Measurements from ENCODE around the gene MTERF4.

Gene MTERF4

GRCh38 chr2:241139531-241140444 lies 37.7 kb upstream of the MTERF4 start:
- no peaks in the 10 kb centered on the region for H3K4me1 Mint-ChIP-seq (ENCODE audit: low read depth)
- H3K9me3 Mint-ChIP-seq = no peaks in the 10 kb centered on the region
- no peak overlapping the region for H3K27ac Mint-ChIP-seq
- no peak for DNase-seq (ENCODE audit: low spot score)
- no peak overlapping the region for H3K4me3 Mint-ChIP-seq
- peaks cover 7% of the 10 kb centered on the region for H3K36me3 Mint-ChIP-seq (ENCODE audit: low read depth)
- no peaks in the 10 kb centered on the region for H3K27me3 Mint-ChIP-seq (ENCODE audit: low read depth)

DNA sequence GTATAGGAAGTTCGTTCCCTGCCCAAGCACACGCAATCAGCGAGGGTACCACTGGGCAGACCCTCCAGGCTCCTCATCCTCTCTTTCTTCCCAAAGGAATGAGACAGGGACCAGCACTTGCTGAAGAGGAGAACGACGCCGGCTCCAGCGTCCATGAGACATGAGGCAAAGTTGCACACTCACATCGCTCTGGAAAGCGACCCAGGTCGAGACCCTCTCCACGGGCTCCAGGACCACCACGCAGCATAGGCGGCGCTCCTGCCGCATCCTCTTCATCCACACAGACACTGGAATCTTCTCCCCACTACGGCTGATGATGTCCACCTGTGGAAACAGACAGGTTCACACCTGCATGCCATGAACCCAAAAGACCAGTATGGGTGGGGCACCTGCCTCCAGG lies 36.4 kb upstream of the MTERF4 start:
- H3K27me3 Mint-ChIP-seq (ENCODE audit: low read depth) = no peaks in the 10 kb centered on the region
- no peak overlapping the region for H3K4me3 Mint-ChIP-seq
- peaks cover 7% of the 10 kb centered on the region for H3K36me3 Mint-ChIP-seq (ENCODE audit: low read depth)
- no peaks in the 10 kb centered on the region for H3K9me3 Mint-ChIP-seq
- H3K4me1 Mint-ChIP-seq (ENCODE audit: low read depth) = no peaks in the 10 kb centered on the region
- no peak for DNase-seq (ENCODE audit: low spot score)
- no peak overlapping the region for H3K27ac Mint-ChIP-seq

GRCh38 chr2:241137276-241138190 lies 35.4 kb upstream of the MTERF4 start:
- peaks cover 15% of the 10 kb centered on the region for H3K36me3 Mint-ChIP-seq (ENCODE audit: low read depth)
- H3K27ac Mint-ChIP-seq = no peak overlapping the region
- H3K27me3 Mint-ChIP-seq (ENCODE audit: low read depth) = no peaks in the 10 kb centered on the region
- no peaks in the 10 kb centered on the region for H3K4me1 Mint-ChIP-seq (ENCODE audit: low read depth)
- H3K4me3 Mint-ChIP-seq = no peak overlapping the region
- DNase-seq (ENCODE audit: low spot score) = no peak
- H3K9me3 Mint-ChIP-seq = no peaks in the 10 kb centered on the region

GRCh38 chr2:241136661-241137260 lies 34.7 kb upstream of the MTERF4 start:
- Mint-ChIP-seq H3K9me3 (no peaks in the 10 kb centered on the region), H3K4me3 (no peak overlapping the region), H3K36me3 (ENCODE audit: low read depth) (peaks cover 12% of the 10 kb centered on the region), H3K27ac (no peak overlapping the region), H3K27me3 (ENCODE audit: low read depth) (no peaks in the 10 kb centered on the region), H3K4me1 (ENCODE audit: low read depth) (no peaks in the 10 kb centered on the region)
- DNase-seq (ENCODE audit: low spot score) = no peak

GRCh38 chr2:241136191-241136590 lies 34.1 kb upstream of the MTERF4 start:
- Mint-ChIP-seq H3K4me3 (no peak overlapping the region), H3K27me3 (ENCODE audit: low read depth) (no peaks in the 10 kb centered on the region), H3K36me3 (ENCODE audit: low read depth) (peaks cover 12% of the 10 kb centered on the region), H3K9me3 (no peaks in the 10 kb centered on the region), H3K27ac (no peak overlapping the region), H3K4me1 (ENCODE audit: low read depth) (no peaks in the 10 kb centered on the region)
- DNase-seq (ENCODE audit: low spot score) = no peak

GRCh38 chr2:241135737-241136136 lies 33.6 kb upstream of the MTERF4 start:
- Mint-ChIP-seq H3K4me3 (no peak overlapping the region), H3K36me3 (ENCODE audit: low read depth) (peaks cover 13% of the 10 kb centered on the region), H3K27ac (no peak overlapping the region), H3K9me3 (no peaks in the 10 kb centered on the region), H3K4me1 (ENCODE audit: low read depth) (no peaks in the 10 kb centered on the region), H3K27me3 (ENCODE audit: low read depth) (no peaks in the 10 kb centered on the region)
- no peak for DNase-seq (ENCODE audit: low spot score)

DNA sequence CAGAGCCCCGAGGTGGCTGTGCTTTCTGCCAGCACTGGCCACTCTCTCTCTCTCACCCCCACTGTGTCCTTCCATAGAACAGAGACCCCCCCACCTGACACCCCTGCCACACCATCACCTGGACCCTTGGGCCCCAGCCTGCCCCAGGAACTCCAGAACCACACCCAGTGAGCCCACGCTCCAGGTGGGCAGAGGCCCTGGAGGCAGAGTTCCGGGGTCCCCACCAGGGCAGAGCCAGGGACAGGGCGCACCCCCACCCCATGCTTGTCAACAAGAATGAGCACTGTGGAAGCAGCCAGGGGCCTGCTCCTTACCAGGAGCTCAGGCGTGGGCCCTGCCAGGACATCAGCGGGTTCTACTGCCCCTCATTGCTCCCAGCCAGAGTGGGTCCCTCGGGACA lies 32.6 kb upstream of the MTERF4 start:
- DNase-seq (ENCODE audit: low spot score) = no peak
- Mint-ChIP-seq H3K4me3 (no peak overlapping the region), H3K36me3 (ENCODE audit: low read depth) (peaks cover 17% of the 10 kb centered on the region)

GRCh38 chr2:241133436-241133820 lies 31.3 kb upstream of the MTERF4 start:
- DNase-seq (ENCODE audit: low spot score) = no peak
- Mint-ChIP-seq H3K36me3 (ENCODE audit: low read depth) (peaks cover 19% of the 10 kb centered on the region), H3K27ac (no peak overlapping the region)

More for the DNA sequence above, 32.6 kb upstream of the MTERF4 start:
- Mint-ChIP-seq H3K27ac (no peak overlapping the region), H3K9me3 (no peaks in the 10 kb centered on the region), H3K4me1 (ENCODE audit: low read depth) (no peaks in the 10 kb centered on the region), H3K27me3 (ENCODE audit: low read depth) (no peaks in the 10 kb centered on the region)

DNA sequence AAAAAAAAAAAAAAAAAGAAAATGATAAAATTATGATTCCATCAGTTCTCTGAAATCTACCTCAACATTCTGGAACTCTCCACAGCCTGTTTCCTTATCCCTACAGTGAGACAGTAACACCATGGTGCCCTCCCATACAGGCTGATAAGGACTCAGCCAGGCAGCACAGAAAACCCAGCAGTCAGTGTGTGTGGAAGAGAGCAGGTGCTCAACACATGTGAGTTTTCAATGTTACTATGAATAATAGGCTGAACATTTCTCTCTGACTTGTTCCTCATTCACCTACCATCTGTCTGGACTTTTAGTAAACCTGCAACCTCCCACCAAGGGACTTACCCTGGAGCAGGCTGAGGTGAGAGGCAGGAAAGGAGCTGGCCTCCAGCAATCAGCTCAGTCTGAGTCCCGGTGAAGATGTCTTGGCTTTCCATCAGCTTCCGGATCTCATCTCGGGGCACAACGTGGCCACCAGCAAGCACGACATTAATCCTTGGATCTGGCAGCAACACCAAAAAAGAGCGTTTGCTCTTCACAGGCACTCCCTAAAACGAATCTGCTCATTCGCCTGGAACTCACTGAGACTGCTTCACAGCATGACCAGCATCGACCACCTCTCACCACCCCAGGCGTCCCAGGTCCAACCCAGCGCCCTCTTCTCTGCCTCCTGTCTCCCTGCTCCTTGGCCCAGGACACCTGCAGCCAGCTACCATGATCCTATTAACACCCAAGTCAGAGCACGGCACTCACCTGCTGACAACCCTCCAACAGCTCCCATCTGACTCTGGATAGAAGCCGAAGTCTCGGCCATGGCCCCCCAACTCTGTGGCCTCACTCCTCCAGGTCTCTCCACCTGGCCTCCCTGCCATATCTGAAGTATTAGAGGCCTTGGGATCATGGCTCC lies 30.7 kb upstream of the MTERF4 start:
- DNase-seq (ENCODE audit: low spot score) = no peak
- Mint-ChIP-seq H3K9me3 (no peaks in the 10 kb centered on the region), H3K4me3 (no peak overlapping the region), H3K27ac (no peak overlapping the region), H3K27me3 (ENCODE audit: low read depth) (no peaks in the 10 kb centered on the region), H3K36me3 (ENCODE audit: low read depth) (peaks cover 19% of the 10 kb centered on the region), H3K4me1 (ENCODE audit: low read depth) (peaks cover 5% of the 10 kb centered on the region)

More at GRCh38 chr2:241133436-241133820, 31.3 kb upstream of the MTERF4 start:
- no peaks in the 10 kb centered on the region for H3K4me1 Mint-ChIP-seq (ENCODE audit: low read depth)
- no peaks in the 10 kb centered on the region for H3K9me3 Mint-ChIP-seq
- no peak overlapping the region for H3K4me3 Mint-ChIP-seq
- no peaks in the 10 kb centered on the region for H3K27me3 Mint-ChIP-seq (ENCODE audit: low read depth)

DNA sequence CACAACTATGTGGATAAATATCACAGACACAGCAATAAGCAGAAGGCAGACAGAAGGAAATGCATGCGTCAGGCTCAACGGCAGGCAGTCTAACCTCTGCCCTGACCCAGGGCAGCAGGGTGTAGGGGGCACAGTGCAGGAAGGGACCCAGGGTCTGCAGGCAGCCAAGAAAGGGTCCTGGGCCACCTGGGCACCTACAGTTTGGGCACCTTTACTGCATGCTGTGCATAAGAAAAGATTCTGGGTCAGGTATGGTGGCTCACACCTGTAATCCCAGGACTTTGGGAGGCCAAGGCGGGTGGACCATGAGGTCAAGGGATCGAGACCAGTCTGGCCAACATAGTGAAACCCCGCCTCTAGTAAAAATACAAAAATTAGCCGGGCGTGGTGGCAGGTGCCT lies 29.4 kb upstream of the MTERF4 start:
- H3K27ac Mint-ChIP-seq = no peak overlapping the region

GRCh38 chr2:241130316-241130715 lies 28.2 kb upstream of the MTERF4 start:
- no peaks in the 10 kb centered on the region for H3K27me3 Mint-ChIP-seq (ENCODE audit: low read depth)
- H3K27ac Mint-ChIP-seq = no peak overlapping the region
- H3K4me3 Mint-ChIP-seq = no peak overlapping the region
- H3K36me3 Mint-ChIP-seq (ENCODE audit: low read depth) = peaks cover 18% of the 10 kb centered on the region
- no peaks in the 10 kb centered on the region for H3K9me3 Mint-ChIP-seq
- H3K4me1 Mint-ChIP-seq (ENCODE audit: low read depth) = peaks cover 11% of the 10 kb centered on the region
- no peak for DNase-seq (ENCODE audit: low spot score)

More for the DNA sequence above, 29.4 kb upstream of the MTERF4 start:
- Mint-ChIP-seq H3K4me1 (ENCODE audit: low read depth) (peaks cover 11% of the 10 kb centered on the region), H3K9me3 (no peaks in the 10 kb centered on the region), H3K27me3 (ENCODE audit: low read depth) (no peaks in the 10 kb centered on the region), H3K36me3 (ENCODE audit: low read depth) (peaks cover 18% of the 10 kb centered on the region), H3K4me3 (no peak overlapping the region)
- no peak for DNase-seq (ENCODE audit: low spot score)

GRCh38 chr2:241129086-241129871 lies 27.2 kb upstream of the MTERF4 start:
- Mint-ChIP-seq H3K4me1 (ENCODE audit: low read depth) (peaks cover 11% of the 10 kb centered on the region), H3K36me3 (ENCODE audit: low read depth) (peaks cover 18% of the 10 kb centered on the region), H3K9me3 (no peaks in the 10 kb centered on the region), H3K27ac (no peak overlapping the region), H3K27me3 (ENCODE audit: low read depth) (no peaks in the 10 kb centered on the region), H3K4me3 (no peak overlapping the region)
- no peak for DNase-seq (ENCODE audit: low spot score)

Data from T-helper 2 cell treated with Interferon-gamma antibody and Interleukin-4, amounts not matched to agents 5 μg/mL and 100 μg/mL, for 36 hours (primary cell).